HepG2 (cell line): ENCODE results near the gene ADH5. TPM values are rescaled to one million over a fixed set of nuclear protein-coding genes. Genes with fewer than 3 reads are reported as not detected.

Experiments used
- ATAC-seq: fragments of 200-7000 bp; cut with Tn5 transposase; 3 replicates; pipeline ENCODE4 v1.9.1; 2020; ENCODE audit warnings: mild to moderate bottlenecking, moderate library complexity
- BruUV-seq: library from RNA; stranded (reverse); fragments of 400-500 nt; replicated peaks from 2 replicates; lab custom pipeline; 2021; lab: Mats Ljungman, UMichigan
- CTCF ChIA-PET: fragments of 300-600 bp; formaldehyde crosslinking; extraction: SDS; loops from one replicate; lab custom pipeline; 2021; ENCODE audit warnings: low total read pairs, inconsistent platforms, low intra/inter-chr PET ratio; lab: Yijun Ruan, JAX
- POLR2A ChIA-PET: fragments of 350-600 bp; sonication (Branson Sonifier 250); formaldehyde crosslinking; loops from one replicate; lab custom pipeline; 2020; ENCODE audit warnings: antibody characterized with exemption, inconsistent platforms; lab: Yijun Ruan, JAX
- DNase-seq: peaks from one replicate; pipeline ENCODE4 v3.0.0-alpha.2; 2015; ENCODE audit warnings: low spot score
- FAIRE-seq: peaks from 3 replicates; lab custom pipeline; 2011; peaks lifted over from hg19 to GRCh38; lab: Jason Lieb, UNC
- H2AFZ ChIP-seq: one replicate; pipeline ENCODE4 v1.6.1; 2011; ENCODE audit warnings: low read length, inconsistent platforms
- H3K27ac ChIP-seq: fragments of 300-600 bp; 3 replicates; pipeline ENCODE4 v1.8.0; 2011; ENCODE audit warnings: mixed run types, mild to moderate bottlenecking, mixed read lengths, low read length, inconsistent platforms; ENCODE audit not compliant: insufficient read depth; ENCODE audit errors: extremely low read length
- H3K27me3 ChIP-seq, 2 experiments: fragments of 200-600 bp in 1 of 2; 2 replicates in 1 of 2; 3 replicates in 1 of 2; pipeline versions ENCODE4 v1.6.0 to v1.8.0; 2011; ENCODE audit warnings: low read length in 2 of 2, mild to moderate bottlenecking in 2 of 2, moderate library complexity in 2 of 2, inconsistent platforms in 1 of 2; ENCODE audit not compliant: insufficient read depth in 2 of 2, control insufficient read depth in 1 of 2
- H3K36me3 ChIP-seq, 2 experiments: fragments of 200-600 bp in 1 of 2; replicated peaks in 1 of 2; 2 replicates in 1 of 2; 3 replicates in 1 of 2; pipeline versions ENCODE4 v1.5.1 to v1.8.0; 2011; ENCODE audit warnings: low read length in 2 of 2, inconsistent platforms in 1 of 2; ENCODE audit not compliant: insufficient read depth in 2 of 2, control insufficient read depth in 1 of 2
- H3K4me1 ChIP-seq: 2 replicates; pipeline ENCODE4 v1.5.1; 2012; ENCODE audit warnings: low read length, inconsistent platforms; ENCODE audit not compliant: insufficient read depth
- H3K4me2 ChIP-seq: 2 replicates; pipeline ENCODE4 v1.6.0; 2011; ENCODE audit warnings: low read depth, low read length, inconsistent platforms
- H3K4me3 ChIP-seq, 3 experiments: fragments of 200-600 bp in 1 of 3; sonication (generic), shearing (Covaris generic) in 1 of 3; replicated peaks in 1 of 3; 2 replicates each; pipeline ENCODE4 v1.5.1; 2011 to 2016; ENCODE audit warnings: low read length in 3 of 3, inconsistent platforms in 2 of 3, low read depth in 2 of 3, mild to moderate bottlenecking in 2 of 3, control low read depth in 1 of 3, mixed read lengths in 1 of 3; ENCODE audit not compliant: insufficient read depth in 1 of 3
- H3K79me2 ChIP-seq: one replicate; pipeline ENCODE4 v1.6.1; 2011; ENCODE audit warnings: low read length, inconsistent platforms; ENCODE audit not compliant: insufficient read depth
- H3K9ac ChIP-seq: 2 replicates; pipeline ENCODE4 v1.6.0; 2011; ENCODE audit warnings: mild to moderate bottlenecking, low read depth, low read length, inconsistent platforms; ENCODE audit not compliant: insufficient read depth
- H3K9me3 ChIP-seq: 2 replicates; pipeline ENCODE4 v1.5.1; 2012; ENCODE audit warnings: mild to moderate bottlenecking, low read length
- H4K20me1 ChIP-seq: 2 replicates; pipeline ENCODE4 v1.6.0; 2011; ENCODE audit warnings: inconsistent platforms, mild to moderate bottlenecking, low read length, moderate library complexity; ENCODE audit not compliant: insufficient read depth
- BHLHE40 ChIP-seq: IDR thresholded peaks from 2 replicates; pipeline ENCODE4 v1.6.1; 2011; ENCODE audit warnings: low read length, improper control_type of control experiment
- CREB1 ChIP-seq, 2 experiments: fragments of 450-650 bp in 1 of 2; IDR thresholded peaks; 2 replicates each; pipeline ENCODE4 v1.6.1; 2016 to 2017; ENCODE audit warnings: control low read depth in 1 of 2, mild to moderate bottlenecking in 1 of 2, missing compliant biosample characterization in 1 of 2, missing genetic modification characterization in 1 of 2
- LRRFIP1 ChIP-seq: sonication (generic); formaldehyde crosslinking; conservative IDR thresholded peaks from 2 replicates; pipeline ENCODE4 v1.4.0; 2020; ENCODE audit warnings: missing genetic modification reagents
- NAIF1 ChIP-seq: sonication (generic); formaldehyde crosslinking; IDR thresholded peaks from 2 replicates; pipeline ENCODE4 v1.5.0; 2020; ENCODE audit warnings: mild to moderate bottlenecking, missing genetic modification reagents, borderline replicate concordance
- NR0B2 ChIP-seq: sonication (generic); formaldehyde crosslinking; IDR thresholded peaks from 2 replicates; pipeline ENCODE4 v1.4.0; 2020; ENCODE audit warnings: mild to moderate bottlenecking, missing genetic modification reagents
- PRDM10 ChIP-seq: sonication (generic); formaldehyde crosslinking; IDR thresholded peaks from 2 replicates; pipeline ENCODE4 v1.4.0; 2020; ENCODE audit warnings: low read depth, missing genetic modification reagents
- SSRP1 ChIP-seq: IDR thresholded peaks from 2 replicates; pipeline ENCODE4 v1.6.1; 2016; ENCODE audit warnings: control low read depth
- ZMAT5 ChIP-seq: sonication (generic); formaldehyde crosslinking; IDR thresholded peaks from 2 replicates; pipeline ENCODE4 v1.5.0; 2020; ENCODE audit warnings: mild to moderate bottlenecking, low read depth, missing genetic modification reagents, borderline replicate concordance
- ZNF10 ChIP-seq: sonication (generic); formaldehyde crosslinking; IDR thresholded peaks from 2 replicates; pipeline ENCODE4 v1.4.0; 2020; ENCODE audit warnings: mild to moderate bottlenecking, low read depth, missing genetic modification reagents, borderline replicate concordance
- ZNF3 ChIP-seq: IDR thresholded peaks from 2 replicates; pipeline ENCODE4 v1.7.0; 2017; ENCODE audit warnings: inconsistent platforms
- ZNF350 ChIP-seq: sonication (generic); formaldehyde crosslinking; IDR thresholded peaks from 2 replicates; pipeline ENCODE4 v1.4.0; 2020; ENCODE audit warnings: mild to moderate bottlenecking, low read depth, missing genetic modification reagents, borderline replicate concordance
- ZNF354B ChIP-seq: sonication (generic); formaldehyde crosslinking; IDR thresholded peaks from 2 replicates; pipeline ENCODE4 v1.8.0; 2022; ENCODE audit warnings: mild to moderate bottlenecking, missing genetic modification reagents
- ZNF773 ChIP-seq: sonication (generic); formaldehyde crosslinking; IDR thresholded peaks from 2 replicates; pipeline ENCODE4 v1.4.0; 2020; ENCODE audit warnings: missing genetic modification reagents, borderline replicate concordance
- WGBS: methylation state at CpG from one replicate; pipeline ENCODE4 v1.1.6; 2017; ENCODE audit warnings: low lambda C conversion rate; 5-methylcytosine and 5-hydroxymethylcytosine counted together
- in situ Hi-C: cut with HindIII; loops from 2 replicates; pipeline ENCODE4 v1.10.0; 2017; ENCODE audit warnings: low pct_unique_long_range_greater_than_20kb; ENCODE audit not compliant: extremely low pct_ligation_motif_present
- intact Hi-C: fragments of 100-400 bp; cut with micrococcal nuclease; formaldehyde crosslinking; loops from one replicate; pipeline ENCODE4 v1.10.0; 2022; ENCODE audit not compliant: unreplicated experiment
- polyA plus RNA-seq, 8 experiments: library from polyadenylated mRNA; depleted of rRNA in 3 of 8; stranded (reverse) in 7 of 8; unstranded in 1 of 8; fragments of >200 nt; fragmentation: Illumina TruSeq in 4 of 8; extraction: Trizol in 4 of 8; gene quantifications; 2 replicates each; pipeline versions ENCODE4 v1.2.1 to v1.2.3, GENCODE V29; 2011 to 2016; ENCODE audit warnings: low read depth in 4 of 8, missing spikeins in 1 of 8, mixed read lengths in 1 of 8; ENCODE audit not compliant: insufficient read depth in 1 of 8
- total RNA-seq, 5 experiments: library from RNA; depleted of rRNA; stranded (reverse); fragments of >200 nt; fragmentation: Illumina TruSeq; extraction: Trizol; gene quantifications; 2 replicates each; pipeline ENCODE4 v1.2.3, GENCODE V29; 2016; ENCODE audit warnings: low read depth in 1 of 5

ADH5 gene
- total and polyA plus RNA-seq, 2 of the 13 experiments (the other 11 are each of a cell fraction or from before 2014, with no cell fraction given): 349 to 512 TPM

- intact Hi-C loops (loop anchor here (1.0 to 10.0 kb wide), 6 partner anchors 54 to 377 kb away; partner anchors contain the start of genes ADH4, ADH6 and EIF4E), in situ Hi-C loops (no loop called here)
- Histone ChIP-seq H3K36me3 (peaks cover 7 to 25% of the 10 kb centered on the region in 2 experiments; a peak in 4 of 5 replicates), H3K79me2 (peaks cover 74% of the 10 kb centered on the region), H3K9me3 (no peaks in the 10 kb centered on the region), H3K9ac (peak overlapping the region; percentile 83), H3K27ac (peak overlapping the region; percentile 85), H3K4me1 (peaks cover 54% of the 10 kb centered on the region), H4K20me1 (peaks cover 21% of the 10 kb centered on the region), H2AFZ (no peak overlapping the region), H3K27me3 (no peaks in the 10 kb centered on the region; a peak in 1 of 5 replicates), H3K4me2 (peak overlapping the region; percentile 68), H3K4me3 (peak overlapping the region; percentile 68 to 93 (median 89))
- CTCF ChIA-PET: no interaction called here
- ATAC-seq (peak; percentile 30), DNase-seq (peak; percentile 48), FAIRE-seq (no peak)
- under 1% methylated on average over 9 of the region's 15 CpGs for WGBS
- TSS peak; percentile 68 for BruUV-seq
- POLR2A ChIA-PET: interaction anchor here (0.7 to 3.6 kb wide), 27 partner anchors 8 to 827 kb away, joined by 3 to 40 read pairs (median 4); partner anchors contain the start of genes ADH4, ADH6, EIF4E and METAP1
- TF ChIP-seq ZMAT5 (CRISPR knock-in tag) (no peak), SSRP1 (CRISPR knock-in tag) (0 out of 2 replicates have a peak, but pooled peaks have one; percentile 2), ZNF354B (CRISPR knock-in tag) (no peak), ZNF350 (CRISPR knock-in tag) (no peak), BHLHE40 (0 out of 2 replicates have a peak, but pooled peaks have one; percentile 8), ZNF3 (CRISPR knock-in tag) (no peak), LRRFIP1 (CRISPR knock-in tag) (0 out of 2 replicates have a peak, but pooled peaks have one; percentile 6), NR0B2 (CRISPR knock-in tag) (no peak), ZNF773 (CRISPR knock-in tag) (no peak), CREB1 (IDR thresholded peaks at IDR 0.05) (no peak), CREB1 (CRISPR knock-in tag; IDR thresholded peaks at IDR 0.05) (no peak), PRDM10 (CRISPR knock-in tag) (no peak), ZNF10 (CRISPR knock-in tag) (no peak), NAIF1 (CRISPR knock-in tag) (no peak)
Observed at GRCh38 chr4:99088023-99088449, 552 bp downstream of the ADH5 start.
